ENCODE measurements around the gene BOK.

- TF ChIP-seq POLR2A (IDR thresholded peaks at IDR 0.05) = no peak
- TF ChIP-seq EP300 (IDR thresholded peaks at IDR 0.05) = no peak
- TF ChIP-seq, protein P1, sequence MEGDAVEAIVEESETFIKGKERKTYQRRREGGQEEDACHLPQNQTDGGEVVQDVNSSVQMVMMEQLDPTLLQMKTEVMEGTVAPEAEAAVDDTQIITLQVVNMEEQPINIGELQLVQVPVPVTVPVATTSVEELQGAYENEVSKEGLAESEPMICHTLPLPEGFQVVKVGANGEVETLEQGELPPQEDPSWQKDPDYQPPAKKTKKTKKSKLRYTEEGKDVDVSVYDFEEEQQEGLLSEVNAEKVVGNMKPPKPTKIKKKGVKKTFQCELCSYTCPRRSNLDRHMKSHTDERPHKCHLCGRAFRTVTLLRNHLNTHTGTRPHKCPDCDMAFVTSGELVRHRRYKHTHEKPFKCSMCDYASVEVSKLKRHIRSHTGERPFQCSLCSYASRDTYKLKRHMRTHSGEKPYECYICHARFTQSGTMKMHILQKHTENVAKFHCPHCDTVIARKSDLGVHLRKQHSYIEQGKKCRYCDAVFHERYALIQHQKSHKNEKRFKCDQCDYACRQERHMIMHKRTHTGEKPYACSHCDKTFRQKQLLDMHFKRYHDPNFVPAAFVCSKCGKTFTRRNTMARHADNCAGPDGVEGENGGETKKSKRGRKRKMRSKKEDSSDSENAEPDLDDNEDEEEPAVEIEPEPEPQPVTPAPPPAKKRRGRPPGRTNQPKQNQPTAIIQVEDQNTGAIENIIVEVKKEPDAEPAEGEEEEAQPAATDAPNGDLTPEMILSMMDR (IDR thresholded peaks at IDR 0.05) = no peak
- TF ChIP-seq POLR2AphosphoS5 (IDR thresholded peaks at IDR 0.05) = no peak
These were observed 10.1 kb upstream of the BOK start for GRCh38 chr2:241548451-241548835.

Measured in sigmoid colon (tissue), 4 donors.